CD14-positive monocyte (primary cell): ENCODE measurements around the gene FAAH2. TPM values are rescaled to one million over a fixed set of nuclear protein-coding genes. Genes with fewer than 3 reads are reported as not detected.
"Not testable (repeated sequence)": the region's sequence is repeated elsewhere in the genome, so short reads cannot be mapped to it uniquely, and the experiment has no call there.

Source experiments
- DNase-seq, 3 donors: peaks; one replicate each; pipeline ENCODE4 v3.0.0-alpha.2; 2011 to 2022
- H2AFZ ChIP-seq: 2 replicates; pipeline ENCODE4 v1.6.0; 2012; ENCODE audit warnings: mild to moderate bottlenecking, low read depth, low read length, inconsistent platforms; ENCODE audit not compliant: insufficient read depth, poor library complexity, severe bottlenecking
- H3K27ac ChIP-seq, 2 donors: 1 replicate in 1 of 2; 2 replicates in 1 of 2; pipeline ENCODE4 v1.5.1; 2012 to 2013; ENCODE audit warnings: low read length in 2 of 2, control low read depth in 1 of 2, inconsistent platforms in 1 of 2, low read depth in 1 of 2, mild to moderate bottlenecking in 1 of 2
- H3K27me3 ChIP-seq, 2 donors: one replicate each; pipeline versions ENCODE4 v1.6.0 to v1.6.1; 2011 to 2013; ENCODE audit warnings: low read length in 2 of 2; ENCODE audit not compliant: control insufficient read depth in 2 of 2, insufficient read depth in 2 of 2
- H3K36me3 ChIP-seq, 2 donors: replicated peaks in 1 of 2; 1 replicate in 1 of 2; 2 replicates in 1 of 2; pipeline versions ENCODE4 v1.5.1 to v1.6.1; 2012 to 2013; ENCODE audit warnings: low read length in 2 of 2, control low read depth in 1 of 2, inconsistent platforms in 1 of 2, mild to moderate bottlenecking in 1 of 2; ENCODE audit not compliant: insufficient read depth in 2 of 2, control insufficient read depth in 1 of 2
- H3K4me1 ChIP-seq, 2 donors: 1 replicate in 1 of 2; 2 replicates in 1 of 2; pipeline versions ENCODE4 v1.5.1 to v1.6.1; 2012 to 2013; ENCODE audit warnings: low read length in 2 of 2, control low read depth in 1 of 2, inconsistent platforms in 1 of 2, mild to moderate bottlenecking in 1 of 2, moderate library complexity in 1 of 2; ENCODE audit not compliant: insufficient read depth in 2 of 2, control insufficient read depth in 1 of 2
- H3K4me2 ChIP-seq: replicated peaks from 2 replicates; pipeline ENCODE3; 2012; ENCODE audit warnings: low read length, moderate library complexity, mild to moderate bottlenecking; ENCODE audit not compliant: poor library complexity, severe bottlenecking; ENCODE audit errors: extremely low read depth
- H3K4me3 ChIP-seq, 3 experiments: fragments of 200-600 bp in 1 of 3; sonication (generic) in 1 of 3; replicated peaks in 1 of 3; 1 replicate in 2 of 3; 2 replicates in 1 of 3; pipeline ENCODE4 v1.5.1; 2011 to 2013; ENCODE audit warnings: low read length in 3 of 3, mild to moderate bottlenecking in 3 of 3, control low read depth in 2 of 3, low read depth in 2 of 3, inconsistent platforms in 1 of 3, moderate library complexity in 1 of 3
- H3K79me2 ChIP-seq: 2 replicates; pipeline ENCODE4 v1.6.0; 2012; ENCODE audit warnings: mild to moderate bottlenecking, control low read depth, inconsistent platforms, low read length, moderate library complexity; ENCODE audit not compliant: insufficient read depth
- H3K9ac ChIP-seq: 2 replicates; pipeline ENCODE4 v1.6.0; 2017; ENCODE audit warnings: low read length, mild to moderate bottlenecking; ENCODE audit not compliant: insufficient read depth, poor library complexity, severe bottlenecking
- H3K9me3 ChIP-seq, 2 donors: replicated peaks in 1 of 2; 1 replicate in 1 of 2; 2 replicates in 1 of 2; pipeline versions ENCODE4 v1.5.1 to v1.6.1; 2012 to 2013; ENCODE audit warnings: low read length in 2 of 2, control low read depth in 1 of 2; ENCODE audit not compliant: control insufficient read depth in 1 of 2, insufficient read depth in 1 of 2
- H4K20me1 ChIP-seq: 2 replicates; pipeline ENCODE4 v1.6.0; 2012; ENCODE audit warnings: mild to moderate bottlenecking, low read length, control low read depth, moderate library complexity; ENCODE audit not compliant: insufficient read depth
- H3K27ac Mint-ChIP-seq, 7 donors: one replicate each; pipeline ENCODE4 v1.8.0; 2020; ENCODE audit warnings: mild to moderate bottlenecking in 7 of 7, mixed read lengths in 7 of 7, moderate library complexity in 6 of 7, inconsistent platforms in 2 of 7
- H3K27me3 Mint-ChIP-seq, 3 donors: one replicate each; pipeline ENCODE4 v1.8.0; 2021 to 2022; ENCODE audit warnings: low read depth in 3 of 3, mild to moderate bottlenecking in 3 of 3, mixed read lengths in 3 of 3, moderate library complexity in 3 of 3, inconsistent platforms in 1 of 3
- H3K36me3 Mint-ChIP-seq, 2 donors: one replicate each; pipeline ENCODE4 v1.8.0; 2020; ENCODE audit warnings: mixed read lengths in 2 of 2, inconsistent platforms in 1 of 2, mild to moderate bottlenecking in 1 of 2
- H3K4me1 Mint-ChIP-seq: one replicate; pipeline ENCODE4 v1.8.0; 2020; ENCODE audit warnings: mild to moderate bottlenecking, mixed read lengths
- H3K4me3 Mint-ChIP-seq, 2 donors: one replicate each; pipeline ENCODE4 v1.8.0; 2020; ENCODE audit warnings: mild to moderate bottlenecking in 2 of 2, mixed read lengths in 2 of 2, moderate library complexity in 1 of 2
- H3K9me3 Mint-ChIP-seq, 7 donors: one replicate each; pipeline ENCODE4 v1.8.0; 2020 to 2022; ENCODE audit warnings: mixed read lengths in 7 of 7, mild to moderate bottlenecking in 6 of 7, moderate library complexity in 6 of 7, inconsistent platforms in 2 of 7
- WGBS: methylation state at CpG from one replicate; pipeline ENCODE4 v1.1.5; 2013; ENCODE audit warnings: missing lambda C conversion rate; ENCODE audit not compliant: insufficient coverage; 5-methylcytosine and 5-hydroxymethylcytosine counted together
- intact Hi-C, 2 donors: fragments of 100-400 bp; cut with micrococcal nuclease; formaldehyde crosslinking; loops; one replicate each; pipeline versions ENCODE4 v1.15.0 to v1.15.1; 2023
- polyA plus RNA-seq, 3 donors: library from polyadenylated mRNA; depleted of rRNA in 1 of 3; unstranded in 2 of 3; stranded (reverse) in 1 of 3; fragments of 300-500 nt in 2 of 3; fragments of >200 nt in 1 of 3; fragmentation: Illumina TruSeq in 2 of 3; gene quantifications; 1 replicate in 2 of 3; 2 replicates in 1 of 3; pipeline ENCODE4 v1.2.3, GENCODE V29; 2012 to 2021
- TF ChIP-seq, protein P1 (sequence below): fragments of 200-600 bp; IDR thresholded peaks from one replicate; pipeline ENCODE4 v1.8.0; 2022; ENCODE audit warnings: antibody characterized with exemption, mild to moderate bottlenecking

FAAH2 gene
- polyA plus RNA-seq, 3 donors, result not detected

DNA sequence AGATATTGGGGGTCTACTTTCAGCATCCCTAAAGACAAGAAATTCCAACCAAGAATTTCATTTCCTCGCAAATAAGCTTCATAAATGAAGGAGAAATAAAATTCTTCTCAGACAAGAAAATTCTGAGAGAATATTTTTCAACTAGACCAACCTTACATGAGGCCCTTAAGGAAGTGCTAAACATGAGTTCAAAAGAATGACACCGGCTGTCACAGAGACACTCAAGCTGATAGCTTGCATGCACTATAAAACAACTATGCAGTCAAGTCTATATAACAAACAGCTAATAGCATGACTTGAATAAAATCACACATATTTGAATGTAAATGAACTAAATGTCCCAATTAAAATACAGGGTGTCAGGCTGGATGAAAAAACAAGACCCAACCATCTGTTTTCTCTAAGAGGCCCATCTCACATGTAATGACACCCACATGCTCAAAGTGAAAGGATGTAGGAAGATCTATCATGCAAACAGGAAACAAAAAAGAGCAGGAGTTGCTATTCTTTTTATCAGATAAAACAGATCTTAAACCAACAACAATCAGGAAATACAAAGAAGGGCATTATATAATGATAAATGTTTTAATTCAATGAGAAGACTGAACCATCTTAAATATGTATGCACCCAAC, 27.2 kb downstream of the FAAH2 start:
- no peaks in the 10 kb centered on the region for H3K27me3 ChIP-seq
- no peaks in the 10 kb centered on the region for H4K20me1 ChIP-seq
- H3K9ac ChIP-seq, result no peak overlapping the region
- no peaks in the 10 kb centered on the region for H3K27me3 Mint-ChIP-seq
- H3K36me3 Mint-ChIP-seq, result no peaks in the 10 kb centered on the region
- no peak overlapping the region for H3K4me3 ChIP-seq
- no peak overlapping the region for H3K4me2 ChIP-seq
- TF ChIP-seq, protein P1, sequence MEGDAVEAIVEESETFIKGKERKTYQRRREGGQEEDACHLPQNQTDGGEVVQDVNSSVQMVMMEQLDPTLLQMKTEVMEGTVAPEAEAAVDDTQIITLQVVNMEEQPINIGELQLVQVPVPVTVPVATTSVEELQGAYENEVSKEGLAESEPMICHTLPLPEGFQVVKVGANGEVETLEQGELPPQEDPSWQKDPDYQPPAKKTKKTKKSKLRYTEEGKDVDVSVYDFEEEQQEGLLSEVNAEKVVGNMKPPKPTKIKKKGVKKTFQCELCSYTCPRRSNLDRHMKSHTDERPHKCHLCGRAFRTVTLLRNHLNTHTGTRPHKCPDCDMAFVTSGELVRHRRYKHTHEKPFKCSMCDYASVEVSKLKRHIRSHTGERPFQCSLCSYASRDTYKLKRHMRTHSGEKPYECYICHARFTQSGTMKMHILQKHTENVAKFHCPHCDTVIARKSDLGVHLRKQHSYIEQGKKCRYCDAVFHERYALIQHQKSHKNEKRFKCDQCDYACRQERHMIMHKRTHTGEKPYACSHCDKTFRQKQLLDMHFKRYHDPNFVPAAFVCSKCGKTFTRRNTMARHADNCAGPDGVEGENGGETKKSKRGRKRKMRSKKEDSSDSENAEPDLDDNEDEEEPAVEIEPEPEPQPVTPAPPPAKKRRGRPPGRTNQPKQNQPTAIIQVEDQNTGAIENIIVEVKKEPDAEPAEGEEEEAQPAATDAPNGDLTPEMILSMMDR, result no peak
- WGBS, result no CpG with 5 or more reads among the region's 2 CpGs
- H3K36me3 ChIP-seq, result no peaks in the 10 kb centered on the region
- H3K27ac ChIP-seq, result no peak overlapping the region
- H3K79me2 ChIP-seq, result no peaks in the 10 kb centered on the region
- DNase-seq, result no peak
- H2AFZ ChIP-seq, result no peak overlapping the region
- no peak overlapping the region for H3K27ac Mint-ChIP-seq
- no peaks in the 10 kb centered on the region for H3K4me1 Mint-ChIP-seq
- H3K4me3 Mint-ChIP-seq, result no peak overlapping the region
- peaks cover 2 to 19% (median 14%) of the 10 kb centered on the region in 7 donors for H3K9me3 Mint-ChIP-seq
- intact Hi-C loops, result no loop called here
- H3K9me3 ChIP-seq, result peaks cover 3 to 10% of the 10 kb centered on the region in 2 donors
- no peaks in the 10 kb centered on the region for H3K4me1 ChIP-seq

DNA sequence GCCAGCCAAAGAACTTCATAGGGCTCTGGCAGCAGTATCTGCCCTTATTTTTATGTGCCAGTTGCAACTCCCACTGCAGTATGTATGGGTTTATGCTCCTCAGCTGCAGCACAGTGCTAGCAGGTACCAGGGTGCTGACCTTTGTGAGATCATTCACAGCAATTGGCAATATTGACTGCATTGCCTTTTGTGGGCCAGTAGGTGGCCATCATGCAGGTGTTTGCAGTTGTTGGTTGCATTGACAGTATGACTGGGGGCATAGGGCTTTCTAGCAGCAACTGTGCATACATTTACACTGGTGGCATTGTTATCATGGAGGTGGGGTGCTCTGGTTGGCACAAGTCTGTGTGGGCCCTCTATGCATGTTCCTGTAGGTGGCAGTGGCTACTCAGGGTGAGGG, 42.5 kb downstream of the FAAH2 start:
- Mint-ChIP-seq H3K9me3 (peaks cover 7 to 22% (median 10%) of the 10 kb centered on the region in 7 donors), H3K4me3 (no peak overlapping the region), H3K4me1 (no peaks in the 10 kb centered on the region), H3K27ac (no peak overlapping the region), H3K27me3 (peaks cover 0 to 3% (median 0%) of the 10 kb centered on the region in 3 donors), H3K36me3 (no peaks in the 10 kb centered on the region)
- no peaks in the 10 kb centered on the region for H3K4me1 ChIP-seq
- no peak for DNase-seq
- H3K4me3 ChIP-seq, result no peak overlapping the region
- TF ChIP-seq, protein P1, result no peak
- H3K4me2 ChIP-seq, result no peak overlapping the region
- no peaks in the 10 kb centered on the region for H4K20me1 ChIP-seq
- intact Hi-C loops, result no loop called here
- H3K27ac ChIP-seq, result no peak overlapping the region
- H3K9me3 ChIP-seq, result peaks cover 10 to 26% of the 10 kb centered on the region in 2 donors
- H3K79me2 ChIP-seq, result no peaks in the 10 kb centered on the region
- H2AFZ ChIP-seq, result no peak overlapping the region
- no peaks in the 10 kb centered on the region for H3K36me3 ChIP-seq
- H3K27me3 ChIP-seq, result no peaks in the 10 kb centered on the region
- no peak overlapping the region for H3K9ac ChIP-seq

DNA sequence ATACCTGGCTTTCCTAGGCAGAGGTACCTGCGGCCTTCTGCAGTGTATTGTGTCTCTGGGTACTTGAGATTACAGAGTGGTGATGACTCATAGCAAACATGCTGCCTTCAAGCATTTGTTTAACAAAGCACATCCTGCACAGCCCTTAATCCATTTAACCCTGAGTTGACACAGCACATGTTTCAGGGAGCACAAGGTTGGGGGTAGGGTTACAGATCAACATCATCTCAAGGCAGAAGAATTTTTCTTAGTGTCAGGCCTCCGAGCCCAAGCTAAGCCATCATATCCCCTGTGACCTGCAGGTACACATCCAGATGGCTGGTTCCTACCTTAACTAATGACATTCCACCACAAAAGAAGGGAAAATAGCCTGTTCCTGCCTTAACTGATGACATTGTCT, 49.3 kb downstream of the FAAH2 start:
- H3K36me3 ChIP-seq, H4K20me1 ChIP-seq, H3K27me3 ChIP-seq, DNase-seq, H3K36me3 Mint-ChIP-seq, H3K4me1 ChIP-seq, H3K4me1 Mint-ChIP-seq, H3K4me3 ChIP-seq, H3K27me3 Mint-ChIP-seq, H3K27ac ChIP-seq, H3K4me3 Mint-ChIP-seq, H3K4me2 ChIP-seq, intact Hi-C loops, H2AFZ ChIP-seq, H3K9ac ChIP-seq, H3K79me2 ChIP-seq, H3K27ac Mint-ChIP-seq: not testable (repeated sequence)
- H3K9me3 ChIP-seq, result peaks cover 0 to 11% of the 10 kb centered on the region in 2 donors
- H3K9me3 Mint-ChIP-seq, result peaks cover 6 to 22% (median 14%) of the 10 kb centered on the region in 7 donors
- no CpG with 5 or more reads among the region's 2 CpGs for WGBS
